Measurements from ENCODE around the gene NUTF2. TPM values are rescaled to one million over a fixed set of nuclear protein-coding genes. Genes with fewer than 3 reads are reported as not detected.

NUTF2 gene
- total RNA-seq, 4 donors from 2014 or later: 56.5 to 98.2 (median 75.4) TPM

DNA sequence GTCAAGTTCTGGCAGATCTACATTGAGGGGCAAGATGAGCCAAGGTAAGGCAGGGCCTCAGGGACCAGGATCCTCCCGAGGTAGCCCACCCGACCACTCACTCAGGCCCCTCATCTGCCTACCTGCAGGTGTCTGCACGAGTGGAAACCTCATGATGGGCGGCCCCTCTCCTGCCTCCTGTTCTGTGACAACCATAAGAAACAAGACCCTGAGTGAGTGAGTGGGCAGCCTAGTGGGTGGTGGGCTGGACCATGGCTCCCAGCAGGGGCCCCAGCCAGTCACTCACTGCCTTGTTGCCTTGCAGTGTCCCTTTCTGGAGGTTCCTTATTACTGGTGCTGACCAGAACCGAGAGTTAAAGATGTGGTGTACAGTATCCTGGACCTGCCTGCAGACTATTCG is 31.5 kb downstream of the NUTF2 start:
- TF ChIP-seq CTCF (IDR thresholded peaks at IDR 0.05; ENCODE audit: low read depth): no peak

DNA sequence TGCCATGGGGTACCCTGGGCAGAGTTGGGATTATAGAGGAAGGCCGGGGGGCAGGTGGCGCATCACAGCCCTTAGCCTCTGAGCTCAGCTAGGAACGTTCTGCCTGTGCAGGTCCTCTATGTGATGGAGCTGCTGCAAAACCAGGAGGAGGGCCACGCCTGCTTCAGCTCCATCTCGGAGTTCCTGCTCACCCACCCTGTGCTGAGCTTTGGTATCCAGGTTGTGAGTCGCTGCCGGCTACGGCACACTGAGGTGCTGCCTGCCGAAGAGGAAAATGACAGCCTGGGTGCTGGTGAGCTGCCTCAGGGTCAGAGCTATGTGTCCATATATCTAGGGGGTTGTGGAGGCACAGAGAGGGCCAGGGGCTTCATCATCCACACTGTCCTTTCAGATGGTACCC is 32.1 kb downstream of the NUTF2 start:
- TF ChIP-seq CTCF (IDR thresholded peaks at IDR 0.05; ENCODE audit: low read depth): no peak

- no peak for TF ChIP-seq CTCF (IDR thresholded peaks at IDR 0.05; ENCODE audit: low read depth)
Measured at GRCh38 chr16:67879462-67879861, 32.7 kb downstream of the NUTF2 start.

- no peak for TF ChIP-seq CTCF (IDR thresholded peaks at IDR 0.05; ENCODE audit: low read depth)
Measured at GRCh38 chr16:67879936-67880335, 33.2 kb downstream of the NUTF2 start.

- no peak for TF ChIP-seq CTCF (IDR thresholded peaks at IDR 0.05; ENCODE audit: low read depth)
Measured at GRCh38 chr16:67880584-67880983, 33.9 kb downstream of the NUTF2 start.

DNA sequence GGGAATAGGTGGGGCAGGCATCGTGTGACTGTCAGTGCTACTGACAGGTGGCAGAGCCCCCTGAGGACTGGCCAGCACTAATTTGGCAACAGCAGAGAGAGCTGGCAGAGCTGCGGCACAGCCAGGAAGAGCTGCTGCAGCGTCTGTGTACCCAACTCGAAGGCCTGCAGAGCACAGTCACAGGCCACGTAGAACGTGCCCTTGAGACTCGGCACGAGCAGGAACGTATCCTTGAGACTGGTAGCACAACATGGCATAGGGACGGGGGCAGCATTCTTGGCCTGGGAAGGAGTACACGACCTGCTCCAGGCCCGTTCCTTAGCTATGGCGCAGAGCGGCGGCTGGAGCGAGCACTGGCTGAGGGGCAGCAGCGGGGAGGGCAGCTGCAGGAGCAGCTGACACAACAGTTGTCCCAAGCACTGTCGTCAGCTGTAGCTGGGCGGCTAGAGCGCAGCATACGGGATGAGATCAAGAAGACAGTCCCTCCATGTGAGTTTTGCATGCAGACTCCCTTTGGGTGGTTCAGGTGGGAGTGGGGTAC is 35.0 kb downstream of the NUTF2 start:
- no peak for TF ChIP-seq CTCF (IDR thresholded peaks at IDR 0.05; ENCODE audit: low read depth)

GRCh38 chr16:67882374-67883145 is 35.8 kb downstream of the NUTF2 start:
- no peak for TF ChIP-seq CTCF (IDR thresholded peaks at IDR 0.05; ENCODE audit: low read depth)
